ENCODE data around the gene OTOP2. TPM values are rescaled to one million over a fixed set of nuclear protein-coding genes. Genes with fewer than 3 reads are reported as not detected.

The OTOP2 gene
- total RNA-seq, 1 donor from 2014 or later, result not detected

DNA sequence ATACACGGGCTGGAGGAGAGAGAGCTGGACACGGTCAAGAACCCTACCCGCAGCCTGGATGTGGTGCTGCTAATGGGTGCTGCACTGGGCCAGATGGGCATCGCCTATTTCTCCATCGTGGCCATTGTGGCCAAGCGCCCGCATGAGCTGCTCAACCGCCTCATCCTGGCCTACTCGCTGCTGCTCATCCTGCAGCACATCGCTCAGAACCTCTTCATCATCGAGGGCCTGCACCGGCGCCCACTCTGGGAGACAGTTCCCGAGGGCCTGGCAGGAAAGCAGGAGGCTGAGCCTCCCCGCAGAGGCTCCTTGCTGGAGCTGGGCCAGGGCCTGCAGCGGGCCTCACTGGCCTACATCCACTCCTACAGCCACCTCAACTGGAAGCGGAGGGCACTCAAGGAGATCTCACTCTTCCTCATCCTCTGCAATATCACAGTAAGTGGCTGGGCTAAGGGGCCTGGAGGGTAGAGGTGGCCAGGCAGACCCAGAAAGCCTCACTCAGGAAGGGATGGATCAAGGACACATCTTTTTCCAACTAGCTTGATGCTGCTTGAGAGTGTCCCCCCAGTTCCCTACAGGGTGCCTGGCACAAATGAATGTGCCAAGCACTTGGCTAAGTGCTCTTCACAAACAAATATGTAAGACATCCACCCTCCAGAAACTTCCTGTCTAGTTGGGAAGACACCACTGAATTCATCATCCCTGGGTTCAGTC lies 23.1 kb downstream of the OTOP2 start:
- Mint-ChIP-seq H3K4me3 (ENCODE audit: unreplicated experiment) (no peak overlapping the region), H3K36me3 (ENCODE audit: low read depth, unreplicated experiment) (peaks cover 2% of the 10 kb centered on the region), H3K27ac (ENCODE audit: unreplicated experiment) (no peak overlapping the region), H3K9me3 (ENCODE audit: unreplicated experiment) (no peaks in the 10 kb centered on the region), H3K27me3 (ENCODE audit: low read depth, unreplicated experiment) (peaks cover 54% of the 10 kb centered on the region), H3K4me1 (ENCODE audit: low read depth, unreplicated experiment) (no peaks in the 10 kb centered on the region)
- Histone ChIP-seq H2AFZ (ENCODE audit: low read depth, low read length) (no peak overlapping the region), H3K4me1 (ENCODE audit: insufficient read depth, low read length) (no peaks in the 10 kb centered on the region), H3K4me3 (ENCODE audit: insufficient read depth, low read depth, low read length) (no peak overlapping the region), H4K20me1 (ENCODE audit: insufficient read depth, low read length) (no peaks in the 10 kb centered on the region), H3K4me2 (ENCODE audit: low read length) (no peak overlapping the region), H3K9me3 (ENCODE audit: insufficient read depth, low read depth, low read length) (no peaks in the 10 kb centered on the region), H3K9ac (ENCODE audit: low read length) (no peak overlapping the region), H3K27ac (ENCODE audit: low read depth, low read length) (no peak overlapping the region), H3K36me3 (ENCODE audit: insufficient read depth, low read length) (no peaks in the 10 kb centered on the region), H3K27me3 (ENCODE audit: insufficient read depth, low read length) (peaks cover 14% of the 10 kb centered on the region), H3K79me2 (ENCODE audit: insufficient read depth, low read length) (no peaks in the 10 kb centered on the region)
- FAIRE-seq (no peak), DNase-seq (ENCODE audit: low read depth) (no peak)
- TF ChIP-seq, protein P1, sequence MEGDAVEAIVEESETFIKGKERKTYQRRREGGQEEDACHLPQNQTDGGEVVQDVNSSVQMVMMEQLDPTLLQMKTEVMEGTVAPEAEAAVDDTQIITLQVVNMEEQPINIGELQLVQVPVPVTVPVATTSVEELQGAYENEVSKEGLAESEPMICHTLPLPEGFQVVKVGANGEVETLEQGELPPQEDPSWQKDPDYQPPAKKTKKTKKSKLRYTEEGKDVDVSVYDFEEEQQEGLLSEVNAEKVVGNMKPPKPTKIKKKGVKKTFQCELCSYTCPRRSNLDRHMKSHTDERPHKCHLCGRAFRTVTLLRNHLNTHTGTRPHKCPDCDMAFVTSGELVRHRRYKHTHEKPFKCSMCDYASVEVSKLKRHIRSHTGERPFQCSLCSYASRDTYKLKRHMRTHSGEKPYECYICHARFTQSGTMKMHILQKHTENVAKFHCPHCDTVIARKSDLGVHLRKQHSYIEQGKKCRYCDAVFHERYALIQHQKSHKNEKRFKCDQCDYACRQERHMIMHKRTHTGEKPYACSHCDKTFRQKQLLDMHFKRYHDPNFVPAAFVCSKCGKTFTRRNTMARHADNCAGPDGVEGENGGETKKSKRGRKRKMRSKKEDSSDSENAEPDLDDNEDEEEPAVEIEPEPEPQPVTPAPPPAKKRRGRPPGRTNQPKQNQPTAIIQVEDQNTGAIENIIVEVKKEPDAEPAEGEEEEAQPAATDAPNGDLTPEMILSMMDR (IDR thresholded peaks at IDR 0.05; ENCODE audit: insufficient read depth, low read depth, low read length), result no peak
- no peak for TF ChIP-seq EZH2 (IDR thresholded peaks at IDR 0.05; ENCODE audit: insufficient read depth, low read length)

DNA sequence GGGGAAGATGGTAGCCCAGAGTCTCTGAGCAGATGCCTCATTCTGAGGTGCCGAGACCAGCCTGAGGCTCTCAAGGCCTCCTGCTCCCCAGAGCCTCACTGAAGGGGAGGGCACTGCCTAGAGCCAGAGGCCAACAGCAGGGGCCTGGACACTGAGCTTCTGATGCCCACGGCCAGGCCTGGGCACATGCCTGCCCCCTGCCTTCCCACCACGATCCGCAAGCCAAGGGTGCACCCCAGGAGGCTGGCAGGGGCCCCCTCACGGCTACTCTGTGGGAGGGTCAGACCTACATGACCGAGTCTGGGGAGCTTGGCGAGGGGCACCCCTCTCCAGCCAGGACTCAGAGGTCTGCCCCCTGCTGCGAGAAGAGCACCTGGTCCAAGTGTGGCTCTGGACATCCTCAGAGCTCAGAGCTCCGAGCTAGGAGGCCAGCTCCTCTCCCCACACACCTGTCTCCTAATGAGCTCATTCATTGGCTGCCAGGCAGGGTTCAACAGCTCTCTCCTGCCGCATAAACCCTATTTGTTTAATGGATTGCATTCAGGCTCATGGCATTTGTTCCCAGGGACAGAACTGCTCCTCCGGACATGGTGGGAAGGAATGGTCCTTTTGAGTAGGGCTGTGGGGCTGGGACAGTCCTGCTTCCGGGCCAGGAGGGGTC lies 25.5 kb downstream of the OTOP2 start:
- Histone ChIP-seq H3K27ac (ENCODE audit: low read depth, low read length) (no peak overlapping the region), H3K9me3 (ENCODE audit: insufficient read depth, low read depth, low read length) (no peaks in the 10 kb centered on the region), H3K79me2 (ENCODE audit: insufficient read depth, low read length) (no peaks in the 10 kb centered on the region), H3K27me3 (ENCODE audit: insufficient read depth, low read length) (peaks cover 8% of the 10 kb centered on the region), H3K4me1 (ENCODE audit: insufficient read depth, low read length) (no peaks in the 10 kb centered on the region), H3K4me3 (ENCODE audit: insufficient read depth, low read depth, low read length) (no peak overlapping the region), H2AFZ (ENCODE audit: low read depth, low read length) (no peak overlapping the region), H4K20me1 (ENCODE audit: insufficient read depth, low read length) (no peaks in the 10 kb centered on the region), H3K9ac (ENCODE audit: low read length) (no peak overlapping the region), H3K36me3 (ENCODE audit: insufficient read depth, low read length) (no peaks in the 10 kb centered on the region), H3K4me2 (ENCODE audit: low read length) (no peak overlapping the region)
- DNase-seq (ENCODE audit: low read depth) (no peak), FAIRE-seq (no peak)
- no peak for TF ChIP-seq EZH2 (IDR thresholded peaks at IDR 0.05; ENCODE audit: insufficient read depth, low read length)
- TF ChIP-seq, protein P1 (IDR thresholded peaks at IDR 0.05; ENCODE audit: insufficient read depth, low read depth, low read length), result no peak
- Mint-ChIP-seq H3K36me3 (ENCODE audit: low read depth, unreplicated experiment) (peaks cover 2% of the 10 kb centered on the region), H3K4me3 (ENCODE audit: unreplicated experiment) (no peak overlapping the region), H3K9me3 (ENCODE audit: unreplicated experiment) (no peaks in the 10 kb centered on the region), H3K27me3 (ENCODE audit: low read depth, unreplicated experiment) (peaks cover 46% of the 10 kb centered on the region), H3K27ac (ENCODE audit: unreplicated experiment) (no peak overlapping the region), H3K4me1 (ENCODE audit: low read depth, unreplicated experiment) (no peaks in the 10 kb centered on the region)

DNA sequence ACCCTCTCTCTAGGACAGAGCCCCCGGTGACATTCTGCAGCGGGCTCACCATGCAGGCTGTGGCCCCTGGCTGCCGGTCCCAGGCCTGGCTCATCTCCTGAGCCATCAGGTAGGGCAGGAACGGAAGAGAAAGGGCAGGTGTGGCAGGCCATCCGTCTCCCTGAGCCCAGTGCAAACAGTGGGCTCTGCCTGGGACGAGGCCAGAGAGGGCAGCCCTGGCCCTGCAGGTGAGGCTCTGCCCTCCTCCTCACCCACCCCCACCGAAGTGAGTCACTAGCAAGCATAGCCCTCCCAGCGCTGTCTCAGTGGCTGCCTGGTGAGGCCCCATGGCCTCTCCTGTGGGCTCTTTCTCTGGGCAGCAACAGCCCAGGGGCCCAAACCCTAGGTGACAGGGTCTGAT lies 26.1 kb downstream of the OTOP2 start:
- TF ChIP-seq, protein P1 (IDR thresholded peaks at IDR 0.05; ENCODE audit: insufficient read depth, low read depth, low read length), result no peak
- TF ChIP-seq EZH2 (IDR thresholded peaks at IDR 0.05; ENCODE audit: insufficient read depth, low read length), result no peak
- Mint-ChIP-seq H3K27me3 (ENCODE audit: low read depth, unreplicated experiment) (peaks cover 45% of the 10 kb centered on the region), H3K27ac (ENCODE audit: unreplicated experiment) (no peak overlapping the region), H3K9me3 (ENCODE audit: unreplicated experiment) (no peaks in the 10 kb centered on the region), H3K36me3 (ENCODE audit: low read depth, unreplicated experiment) (peaks cover 2% of the 10 kb centered on the region), H3K4me1 (ENCODE audit: low read depth, unreplicated experiment) (no peaks in the 10 kb centered on the region), H3K4me3 (ENCODE audit: unreplicated experiment) (no peak overlapping the region)
- Histone ChIP-seq H3K4me3 (ENCODE audit: insufficient read depth, low read depth, low read length) (no peak overlapping the region), H3K79me2 (ENCODE audit: insufficient read depth, low read length) (no peaks in the 10 kb centered on the region), H3K36me3 (ENCODE audit: insufficient read depth, low read length) (no peaks in the 10 kb centered on the region), H3K9ac (ENCODE audit: low read length) (no peak overlapping the region), H3K27ac (ENCODE audit: low read depth, low read length) (no peak overlapping the region), H4K20me1 (ENCODE audit: insufficient read depth, low read length) (no peaks in the 10 kb centered on the region), H3K27me3 (ENCODE audit: insufficient read depth, low read length) (peaks cover 4% of the 10 kb centered on the region), H3K4me2 (ENCODE audit: low read length) (no peak overlapping the region), H2AFZ (ENCODE audit: low read depth, low read length) (no peak overlapping the region), H3K9me3 (ENCODE audit: insufficient read depth, low read depth, low read length) (no peaks in the 10 kb centered on the region), H3K4me1 (ENCODE audit: insufficient read depth, low read length) (no peaks in the 10 kb centered on the region)
- DNase-seq (ENCODE audit: low read depth) (no peak), FAIRE-seq (no peak)
